ENCODE data around the gene CCDC74B.
"Not testable (repeated sequence)": the region's sequence is repeated elsewhere in the genome, so short reads cannot be mapped to it uniquely, and the experiment has no call there.

The CCDC74B gene

GRCh38 chr2:130140516-130140915 is 4.4 kb downstream of the CCDC74B start:
- H3K4me3 Mint-ChIP-seq: not testable (repeated sequence)

GRCh38 chr2:130139331-130140280 is 5.3 kb downstream of the CCDC74B start:
- H3K27me3 Mint-ChIP-seq, H3K9me3 Mint-ChIP-seq, H3K27ac Mint-ChIP-seq: not testable (repeated sequence)

More at GRCh38 chr2:130140516-130140915, 4.4 kb downstream of the CCDC74B start:
- H3K27me3 Mint-ChIP-seq, H3K4me1 Mint-ChIP-seq, H3K36me3 Mint-ChIP-seq, H3K27ac Mint-ChIP-seq, H3K9me3 Mint-ChIP-seq: not testable (repeated sequence)

GRCh38 chr2:130138841-130139251 is 6.1 kb downstream of the CCDC74B start:
- H3K9me3 Mint-ChIP-seq, H3K27me3 Mint-ChIP-seq, H3K27ac Mint-ChIP-seq, H3K4me3 Mint-ChIP-seq, H3K4me1 Mint-ChIP-seq, H3K36me3 Mint-ChIP-seq: not testable (repeated sequence)

More at GRCh38 chr2:130139331-130140280, 5.3 kb downstream of the CCDC74B start:
- H3K36me3 Mint-ChIP-seq, H3K4me1 Mint-ChIP-seq, H3K4me3 Mint-ChIP-seq: not testable (repeated sequence)

GRCh38 chr2:130138326-130138725 is 6.6 kb downstream of the CCDC74B start:
- H3K9me3 Mint-ChIP-seq, H3K4me1 Mint-ChIP-seq, H3K27ac Mint-ChIP-seq, H3K27me3 Mint-ChIP-seq, H3K36me3 Mint-ChIP-seq, H3K4me3 Mint-ChIP-seq: not testable (repeated sequence)

GRCh38 chr2:130137118-130137517 is 7.8 kb downstream of the CCDC74B start:
- not testable (repeated sequence) for H3K4me1 Mint-ChIP-seq, H3K27ac Mint-ChIP-seq, H3K27me3 Mint-ChIP-seq, H3K9me3 Mint-ChIP-seq, H3K36me3 Mint-ChIP-seq, H3K4me3 Mint-ChIP-seq

DNA sequence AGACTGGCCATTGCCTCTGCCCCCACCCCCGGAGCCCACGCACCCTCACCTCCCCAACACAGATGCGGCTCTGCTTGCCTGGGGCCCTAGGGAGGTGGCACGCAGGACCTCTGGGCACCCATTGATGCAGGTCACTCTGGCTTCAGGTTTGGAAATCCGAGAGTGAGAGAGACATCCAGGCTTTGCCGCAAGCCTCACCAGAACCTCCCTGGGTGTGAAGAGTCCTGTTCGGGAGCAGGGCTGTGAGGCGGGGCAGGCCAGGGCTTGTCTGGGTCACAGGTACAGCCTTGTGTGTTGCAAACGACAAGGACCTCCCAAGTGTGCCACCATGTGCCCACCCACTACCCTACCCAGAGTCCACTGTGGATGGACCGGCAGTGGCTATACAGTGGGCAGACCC is 8.4 kb downstream of the CCDC74B start:
- not testable (repeated sequence) for H3K4me3 Mint-ChIP-seq, H3K36me3 Mint-ChIP-seq, H3K27ac Mint-ChIP-seq, H3K4me1 Mint-ChIP-seq, H3K27me3 Mint-ChIP-seq, H3K9me3 Mint-ChIP-seq

GRCh38 chr2:130135692-130136541 is 9.0 kb downstream of the CCDC74B start:
- peaks cover 4% of the 10 kb centered on the region for H3K4me1 Mint-ChIP-seq
- H3K4me3 Mint-ChIP-seq: no peak overlapping the region
- H3K36me3 Mint-ChIP-seq: no peaks in the 10 kb centered on the region
- H3K27ac Mint-ChIP-seq: no peak overlapping the region
- H3K9me3 Mint-ChIP-seq: no peaks in the 10 kb centered on the region
- no peaks in the 10 kb centered on the region for H3K27me3 Mint-ChIP-seq

DNA sequence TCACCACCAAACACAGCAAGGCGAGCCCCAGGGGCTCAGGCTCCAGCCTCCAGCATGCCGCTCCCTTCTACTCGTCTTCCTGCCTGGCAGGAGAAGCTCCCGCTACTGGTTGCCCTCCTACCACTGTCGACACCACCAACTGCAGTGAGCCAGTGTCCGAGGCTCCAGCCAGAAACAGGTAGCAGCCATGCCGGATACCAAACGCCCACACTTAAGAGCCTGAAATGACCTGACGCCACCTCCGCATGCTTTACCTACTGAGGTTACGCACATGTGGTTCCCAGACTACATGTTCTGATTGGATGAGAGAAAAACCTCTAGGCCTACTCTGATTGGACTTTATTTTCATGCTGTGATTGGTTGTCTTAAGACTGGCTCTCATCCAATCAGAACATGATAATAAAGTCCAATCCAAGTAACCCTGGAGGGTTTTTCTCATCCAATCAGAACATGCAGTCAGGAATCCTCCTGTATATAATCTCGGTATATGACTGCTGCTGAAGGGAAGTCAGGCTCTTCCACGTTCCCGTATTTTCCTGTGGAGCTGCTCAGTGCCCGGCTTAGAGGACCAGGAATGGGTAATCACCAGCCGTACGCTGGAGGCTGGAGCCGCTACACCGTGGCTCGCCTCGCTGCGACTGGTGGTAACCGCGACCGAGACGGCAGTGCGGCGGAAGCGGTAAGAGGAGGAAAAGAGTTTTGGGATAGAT is 15.6 kb downstream of the CCDC74B start, which contains the start of gene POTEF:
TSS of gene POTEF (minus strand) at position 103 of the 710 bp plus-strand sequence. CDS start 8,707 bp downstream, outside the sequence.
- not testable (repeated sequence) for H3K36me3 Mint-ChIP-seq, H3K4me3 Mint-ChIP-seq, H3K27me3 Mint-ChIP-seq, H3K4me1 Mint-ChIP-seq, H3K9me3 Mint-ChIP-seq, H3K27ac Mint-ChIP-seq

GRCh38 chr2:130128464-130128863 is 16.4 kb downstream of the CCDC74B start:
- H3K27ac Mint-ChIP-seq, H3K27me3 Mint-ChIP-seq, H3K4me1 Mint-ChIP-seq, H3K4me3 Mint-ChIP-seq, H3K9me3 Mint-ChIP-seq, H3K36me3 Mint-ChIP-seq: not testable (repeated sequence)

GRCh38 chr2:130127726-130128125 is 17.2 kb downstream of the CCDC74B start:
- H3K4me1 Mint-ChIP-seq, H3K27ac Mint-ChIP-seq: not testable (repeated sequence)

DNA sequence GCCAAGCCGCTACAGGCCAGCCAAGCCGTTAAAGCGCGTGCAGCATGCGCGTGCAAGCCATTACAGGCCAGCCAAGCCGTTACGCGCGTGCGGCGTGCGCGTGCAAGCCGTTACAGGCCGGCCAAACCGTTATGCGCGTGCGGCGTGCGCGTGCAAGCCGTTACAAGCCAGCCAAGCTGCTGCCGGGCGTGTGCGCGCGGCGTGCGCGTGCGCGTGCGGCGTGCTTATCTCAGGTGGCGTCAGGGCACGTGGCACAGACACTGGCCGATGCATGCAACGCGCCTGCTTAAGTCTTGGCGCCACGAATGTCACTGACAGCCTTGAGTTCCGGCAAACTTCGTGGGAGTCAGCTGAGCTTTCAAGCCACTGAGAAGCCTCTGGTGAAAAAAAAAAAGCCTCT is 24.0 kb downstream of the CCDC74B start:
- not testable (repeated sequence) for H3K4me3 Mint-ChIP-seq, H3K27me3 Mint-ChIP-seq, H3K9me3 Mint-ChIP-seq, H3K36me3 Mint-ChIP-seq, H3K27ac Mint-ChIP-seq, H3K4me1 Mint-ChIP-seq

More at GRCh38 chr2:130127726-130128125, 17.2 kb downstream of the CCDC74B start:
- H3K4me3 Mint-ChIP-seq, H3K36me3 Mint-ChIP-seq, H3K9me3 Mint-ChIP-seq, H3K27me3 Mint-ChIP-seq: not testable (repeated sequence)

DNA sequence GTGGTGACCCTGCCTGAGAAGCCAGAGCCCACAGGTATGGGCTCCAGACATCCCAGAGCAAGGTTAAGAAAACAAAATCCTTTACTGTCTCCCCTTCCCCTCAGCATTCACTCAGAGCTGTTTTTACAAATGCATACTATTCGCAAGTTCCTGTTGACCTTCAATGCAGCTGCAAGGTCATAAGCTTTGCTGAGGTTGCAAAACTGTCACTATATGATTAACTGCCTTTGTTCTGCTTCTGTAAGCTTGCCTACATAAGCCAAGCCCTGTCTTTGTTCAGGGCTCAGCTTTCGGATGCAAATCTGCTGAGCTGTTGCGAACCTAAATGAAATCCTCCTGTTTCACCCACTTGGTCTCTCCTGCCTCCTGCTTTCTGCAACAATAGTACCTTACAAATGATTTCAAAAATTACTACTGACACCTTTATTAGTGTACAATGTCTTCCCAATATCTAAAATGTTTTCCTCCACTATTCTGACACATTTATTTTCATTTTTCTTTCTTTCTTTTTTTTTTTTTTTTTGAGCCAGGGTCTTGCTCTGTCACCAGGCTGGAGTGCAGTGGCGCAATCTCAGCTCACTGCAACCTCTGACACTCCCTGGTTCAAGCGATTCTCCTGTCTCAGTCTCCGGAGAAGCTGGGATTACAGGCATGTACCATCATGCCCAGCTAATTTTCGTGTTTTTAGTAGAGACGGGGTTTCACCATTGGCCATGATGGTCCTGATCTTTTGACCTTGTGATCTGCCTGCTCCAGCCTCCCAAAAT is 42.1 kb downstream of the CCDC74B start:
- not testable (repeated sequence) for H3K4me3 Mint-ChIP-seq, H3K4me1 Mint-ChIP-seq, H3K36me3 Mint-ChIP-seq, H3K27ac Mint-ChIP-seq, H3K9me3 Mint-ChIP-seq, H3K27me3 Mint-ChIP-seq
